Activated T-cell treated with anti-CD3 and anti-CD28 coated beads, Interleukin-2, amount 50 U/mL, for 1 hour (primary cell): Measurements from ENCODE around the gene MAK.
"Not testable (repeated sequence)": the region's sequence is repeated elsewhere in the genome, so short reads cannot be mapped to it uniquely, and the experiment has no call there.

Source experiments
- DNase-seq: peaks from one replicate; pipeline ENCODE4 v3.0.0-alpha.2; 2020

Gene MAK

GRCh38 chr6:10852361-10852960, 14.1 kb upstream of the MAK start:
- DNase-seq: no peak

- DNase-seq: no peak
Observed at GRCh38 chr6:10850728-10851127, 12.4 kb upstream of the MAK start.

- no peak for DNase-seq
Observed at GRCh38 chr6:10849901-10850300, 11.6 kb upstream of the MAK start.

- DNase-seq: no peak
Observed at GRCh38 chr6:10847684-10848083, 9.3 kb upstream of the MAK start.

- DNase-seq: no peak
Observed at GRCh38 chr6:10843554-10843953, 5.2 kb upstream of the MAK start.

GRCh38 chr6:10838794-10839333, 525 bp upstream of the MAK start:
- DNase-seq: no peak

- peak; percentile 33 for DNase-seq
Observed at GRCh38 chr6:10837622-10837994, 731 bp downstream of the MAK start.

GRCh38 chr6:10837009-10837621, 1.2 kb downstream of the MAK start:
- peak; percentile 23 for DNase-seq

GRCh38 chr6:10834823-10835222, 3.5 kb downstream of the MAK start:
- no peak for DNase-seq

GRCh38 chr6:10831609-10832008, 6.7 kb downstream of the MAK start:
- DNase-seq: no peak

GRCh38 chr6:10824819-10825218, 13.5 kb downstream of the MAK start:
- no peak for DNase-seq

- no peak for DNase-seq
Observed at GRCh38 chr6:10824297-10824696, 14.0 kb downstream of the MAK start.

- DNase-seq: not testable (repeated sequence)
Observed at GRCh38 chr6:10814176-10814575, 24.2 kb downstream of the MAK start.

- no peak for DNase-seq
Observed at GRCh38 chr6:10809098-10809497, 29.2 kb downstream of the MAK start.

GRCh38 chr6:10808376-10808775, 30.0 kb downstream of the MAK start:
- DNase-seq: no peak

- DNase-seq: peak; percentile 68
Observed at GRCh38 chr6:10801224-10801848, 37.0 kb downstream of the MAK start.

- no peak for DNase-seq
Observed at GRCh38 chr6:10800810-10801209, 37.5 kb downstream of the MAK start.

- no peak for DNase-seq
Observed at GRCh38 chr6:10794239-10794638, 44.1 kb downstream of the MAK start.

- DNase-seq: no peak
Observed at GRCh38 chr6:10793695-10794094, 44.6 kb downstream of the MAK start.

GRCh38 chr6:10793035-10793434, 45.3 kb downstream of the MAK start:
- no peak for DNase-seq

GRCh38 chr6:10792101-10792500, 46.2 kb downstream of the MAK start:
- DNase-seq: no peak

- no peak for DNase-seq
Observed at GRCh38 chr6:10791673-10792072, 46.7 kb downstream of the MAK start.

- DNase-seq: no peak
Observed at GRCh38 chr6:10779076-10779475, 59.3 kb downstream of the MAK start.

GRCh38 chr6:10778230-10778629, 60.1 kb downstream of the MAK start:
- DNase-seq: no peak
